HG03095 (cell line): ENCODE data around the gene DRC1.
"Not testable (repeated sequence)": the region's sequence is repeated elsewhere in the genome, so short reads cannot be mapped to it uniquely, and the experiment has no call there.

Experiments used
- ATAC-seq: cut with Tn5 transposase; IDR thresholded peaks from one replicate; pipeline ENCODE4 v1.9.1; 2021; ENCODE audit warnings: moderate library complexity; ENCODE audit not compliant: unreplicated experiment

DRC1 gene

DNA sequence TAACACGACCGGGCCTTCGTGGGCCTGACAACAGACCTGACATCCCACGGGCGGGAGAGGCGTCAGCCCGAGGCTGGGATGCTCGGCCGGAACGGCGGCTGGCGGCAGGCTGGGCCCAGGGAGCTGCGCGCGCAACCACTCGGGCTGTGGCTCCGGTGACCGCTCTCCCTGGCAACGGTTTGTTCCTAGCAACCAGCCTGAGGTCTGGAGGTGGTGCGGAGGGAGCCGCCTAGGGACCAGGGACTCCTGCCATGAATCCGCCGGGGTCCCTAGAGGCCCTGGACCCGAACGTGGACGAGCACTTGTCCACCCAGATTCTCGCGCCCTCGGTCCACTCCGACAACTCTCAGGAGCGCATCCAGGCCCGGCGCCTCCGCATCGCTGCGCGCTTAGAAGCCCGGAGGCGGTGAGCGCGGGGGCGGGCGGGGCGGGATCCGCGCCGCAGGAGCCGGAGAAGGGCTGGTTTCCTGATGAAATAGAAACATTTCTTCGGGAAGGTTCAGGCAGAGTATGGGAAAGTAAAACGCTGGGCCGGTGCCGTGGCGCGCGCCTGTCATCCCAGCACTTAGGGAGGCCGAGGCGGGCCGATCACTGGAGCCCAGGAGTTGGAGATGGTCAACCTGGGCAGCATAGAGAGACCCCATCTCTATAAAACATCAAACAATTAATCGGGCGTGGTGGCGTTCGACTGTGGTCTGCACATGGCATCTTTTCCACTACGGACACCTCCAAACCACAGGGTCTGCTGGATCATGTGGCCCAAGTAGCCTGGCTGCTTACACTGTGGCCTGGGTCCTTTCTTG, at the start of gene DRC1:
TSS of gene DRC1 (plus strand) at position 182 of the 803 bp plus-strand sequence. CDS start at position 252, 70 bp downstream.
- ATAC-seq: no peak

DNA sequence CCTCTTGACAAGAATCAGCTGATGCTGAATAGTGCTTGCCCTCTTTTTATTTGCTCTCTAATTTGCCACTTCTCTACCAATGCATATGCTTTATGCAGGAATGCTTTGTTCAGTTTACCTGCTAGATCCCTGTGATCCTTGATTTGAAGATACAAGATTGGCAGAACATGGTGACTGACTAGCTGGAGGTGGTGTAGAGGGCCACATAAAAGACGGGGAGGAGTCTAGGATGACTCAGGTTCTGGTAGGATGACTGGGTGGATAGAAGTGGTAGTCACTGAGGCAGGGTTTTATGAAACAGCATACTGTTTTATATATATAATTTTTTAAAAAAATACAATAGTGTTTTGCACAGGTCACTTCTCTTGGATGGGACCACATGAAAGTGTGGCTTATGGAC, 48.8 kb upstream of the DRC1 start:
- no peak for ATAC-seq

DNA sequence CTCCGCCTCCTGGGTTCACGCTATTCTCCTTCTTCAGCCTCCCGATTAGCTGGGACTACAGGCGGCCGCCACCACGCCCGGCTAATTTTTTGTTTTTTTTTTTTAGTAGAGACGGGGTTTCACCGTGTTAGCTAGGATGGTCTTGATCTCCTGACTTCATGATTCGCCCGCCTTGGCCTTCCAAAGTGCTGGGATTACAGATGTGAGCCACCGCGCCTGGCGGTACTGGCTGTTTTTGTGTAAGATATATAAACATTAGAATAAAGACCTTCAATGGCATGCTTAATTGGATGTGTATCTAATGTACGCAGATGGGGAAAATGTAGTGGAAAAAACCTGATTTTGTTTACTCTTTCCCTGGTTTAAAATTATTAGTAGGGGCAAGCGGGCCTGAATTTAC, 47.3 kb upstream of the DRC1 start:
- ATAC-seq: not testable (repeated sequence)

GRCh38 chr2:26355038-26355995, 46.4 kb upstream of the DRC1 start:
- no peak for ATAC-seq

- ATAC-seq: no peak
Measured at GRCh38 chr2:26356111-26356510, 45.6 kb upstream of the DRC1 start.

- no peak for ATAC-seq
Measured at GRCh38 chr2:26356771-26357170, 44.9 kb upstream of the DRC1 start.

DNA sequence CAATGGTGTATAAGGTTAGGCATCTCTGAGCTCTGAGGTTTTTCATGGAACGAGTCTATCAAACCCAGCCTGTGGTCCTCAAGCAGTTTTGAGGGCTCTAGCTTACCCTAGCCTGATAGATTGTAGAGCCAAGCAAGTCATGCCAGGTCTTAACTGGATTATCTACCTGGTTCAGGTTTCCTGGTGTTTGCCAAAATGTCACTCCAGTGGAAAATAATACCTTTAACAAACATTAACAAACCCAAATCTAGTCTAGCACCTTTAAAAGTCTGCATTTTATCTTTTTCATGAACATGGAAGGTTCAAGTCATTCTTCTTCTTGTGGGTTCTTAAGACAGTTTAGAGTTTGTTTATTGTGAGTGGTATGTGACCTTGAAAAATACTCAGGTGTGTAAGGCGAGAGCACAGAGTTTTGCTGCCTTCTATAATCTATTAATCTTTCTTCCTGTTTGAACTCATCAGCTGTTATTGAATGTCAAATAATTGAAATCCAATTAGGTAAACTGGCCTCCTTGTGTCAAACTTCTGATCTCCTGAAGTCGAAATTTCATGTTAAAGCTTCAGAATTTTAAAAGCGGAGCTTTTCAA, 41.7 kb upstream of the DRC1 start:
- no peak for ATAC-seq

DNA sequence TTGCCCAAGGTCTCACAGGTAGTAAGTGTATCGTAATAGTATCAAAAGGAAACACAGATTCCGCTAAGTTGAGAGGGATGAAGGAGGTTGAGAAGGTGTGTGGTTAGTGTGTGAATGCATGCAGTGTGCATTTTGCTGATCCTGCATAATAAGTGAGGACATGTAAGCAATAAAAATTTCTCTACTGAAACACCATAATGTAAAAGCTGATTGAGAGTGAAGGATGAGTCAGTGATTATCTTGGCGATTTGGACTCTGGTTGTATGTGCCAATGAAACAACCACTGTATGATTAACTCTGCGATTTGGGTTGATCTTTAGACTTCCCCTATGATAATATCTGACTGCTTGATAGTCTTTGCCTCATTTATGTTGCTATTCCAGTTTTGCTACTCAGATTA, 38.4 kb upstream of the DRC1 start:
- ATAC-seq: no peak

- no peak for ATAC-seq
Measured at GRCh38 chr2:26363958-26364357, 37.8 kb upstream of the DRC1 start.

DNA sequence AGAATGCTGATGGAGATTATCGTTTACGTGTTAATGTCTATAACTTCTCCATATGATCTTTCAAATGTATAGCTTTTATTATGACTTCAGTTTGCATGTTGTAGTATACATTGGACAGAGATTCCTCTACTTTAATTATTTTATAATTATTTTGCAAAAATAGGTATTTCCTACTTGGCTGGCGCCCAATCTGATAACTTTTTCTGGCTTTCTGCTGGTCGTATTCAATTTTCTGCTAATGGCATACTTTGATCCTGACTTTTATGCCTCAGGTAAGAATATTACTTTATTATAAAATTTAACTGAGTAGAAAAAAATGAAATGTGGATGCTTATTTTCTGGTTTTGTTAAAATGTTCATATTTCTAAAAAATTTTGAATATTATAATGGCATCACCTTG, 37.1 kb upstream of the DRC1 start:
- no peak for ATAC-seq

- ATAC-seq: no peak
Measured at GRCh38 chr2:26366957-26367356, 34.8 kb upstream of the DRC1 start.

- ATAC-seq: not testable (repeated sequence)
Measured at GRCh38 chr2:26369664-26370063, 32.1 kb upstream of the DRC1 start.

DNA sequence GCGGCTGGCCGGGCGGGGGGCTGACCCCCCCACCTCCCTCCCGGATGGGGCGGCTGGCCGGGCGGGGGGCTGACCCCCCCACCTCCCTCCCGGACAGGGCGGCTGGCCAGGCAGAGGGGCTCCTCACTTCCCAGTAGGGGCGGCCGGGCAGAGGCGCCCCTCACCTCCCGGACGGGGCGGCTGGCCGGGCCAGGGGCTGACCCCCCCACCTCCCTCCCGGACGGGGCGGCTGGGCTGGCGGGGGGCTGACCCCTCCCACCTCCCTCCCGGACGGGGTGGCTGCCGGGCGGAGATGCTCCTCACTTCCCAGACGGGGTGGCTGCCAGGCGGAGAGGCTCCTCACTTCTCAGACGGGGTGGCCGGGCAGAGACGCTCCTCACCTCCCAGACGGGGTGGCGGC, 30.8 kb upstream of the DRC1 start:
- ATAC-seq: not testable (repeated sequence)

DNA sequence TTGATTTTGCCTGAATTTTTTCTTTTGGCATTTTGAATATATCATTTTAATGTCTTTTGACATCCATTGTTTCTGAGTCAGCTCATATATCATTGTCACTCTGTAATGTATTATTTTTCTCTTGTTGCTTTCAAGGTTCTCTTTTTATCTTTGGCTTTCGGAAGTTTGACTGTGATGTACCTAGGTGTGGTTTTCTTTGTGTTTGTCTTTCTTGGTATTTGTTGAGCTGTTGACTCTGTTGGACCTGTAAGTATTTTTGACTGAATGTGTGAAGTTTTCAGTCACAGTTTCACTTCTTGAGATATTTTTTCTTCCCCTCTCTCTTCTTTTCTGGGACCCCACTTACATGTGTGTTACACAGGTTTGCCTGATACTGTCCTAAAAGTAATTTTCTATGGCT, 24.9 kb upstream of the DRC1 start:
- no peak for ATAC-seq

DNA sequence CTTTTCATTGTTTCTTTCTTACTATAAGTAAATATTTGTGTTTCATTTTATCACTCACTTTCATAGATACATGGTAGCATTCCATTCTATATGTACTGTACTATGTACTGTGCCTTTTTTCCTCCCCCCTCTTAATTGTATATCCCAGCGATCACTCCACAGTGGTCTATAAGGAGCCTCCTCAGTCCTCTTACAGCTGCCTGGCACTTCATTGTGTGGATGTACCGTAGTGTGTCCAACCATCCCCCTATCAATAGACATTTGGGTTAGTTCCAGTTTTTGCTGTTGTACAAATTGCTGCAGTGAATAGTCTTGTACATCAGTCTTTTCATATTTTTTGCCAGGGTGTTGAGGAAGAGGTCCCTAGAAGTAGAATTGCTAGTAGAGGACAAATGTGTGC, 21.4 kb upstream of the DRC1 start:
- ATAC-seq: no peak

- no peak for ATAC-seq
Measured at GRCh38 chr2:26382564-26382963, 19.2 kb upstream of the DRC1 start.

- ATAC-seq: no peak
Measured at GRCh38 chr2:26384183-26384582, 17.5 kb upstream of the DRC1 start.

DNA sequence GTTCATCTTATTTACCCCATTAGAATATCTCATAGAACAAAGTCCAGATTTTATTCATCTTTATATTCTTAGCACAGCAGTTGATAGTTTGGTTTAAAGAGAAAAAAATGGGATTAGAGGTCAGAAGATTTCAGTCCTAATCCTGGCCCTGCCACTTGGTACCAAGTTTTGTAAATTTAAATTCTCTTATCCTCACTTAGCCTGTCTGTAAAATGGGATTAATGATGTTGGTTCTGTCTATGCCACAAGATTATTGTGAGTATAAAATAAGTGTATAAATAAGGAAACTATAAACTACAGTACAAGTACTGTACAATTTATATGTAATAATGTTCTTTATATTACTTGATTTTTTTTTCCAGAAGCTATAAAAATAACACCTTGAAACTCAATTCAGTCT, 17.1 kb upstream of the DRC1 start:
- ATAC-seq: no peak

GRCh38 chr2:26387189-26387588, 14.5 kb upstream of the DRC1 start:
- ATAC-seq: no peak

DNA sequence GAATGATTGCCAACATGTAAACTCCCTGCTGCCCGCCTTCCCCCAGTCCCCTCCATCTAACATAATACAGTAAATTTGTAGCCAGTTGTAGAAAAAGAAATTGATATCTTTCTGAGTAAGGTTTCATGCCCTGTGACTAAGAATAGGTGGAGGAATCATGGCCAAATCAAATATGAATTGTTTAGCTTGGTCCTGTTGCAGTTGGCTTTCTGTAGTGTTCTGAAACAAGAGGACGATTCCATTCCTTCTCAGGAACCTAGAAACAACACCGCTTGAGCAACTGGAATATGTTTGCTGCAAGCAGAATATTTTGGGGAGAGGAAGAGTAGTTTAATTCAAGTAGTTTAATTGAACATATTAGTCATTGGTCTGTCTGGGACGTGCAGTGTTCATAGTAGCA, 7.0 kb upstream of the DRC1 start:
- ATAC-seq: no peak

- ATAC-seq: no peak
Measured at GRCh38 chr2:26395394-26395793, 6.3 kb upstream of the DRC1 start.
